ENCODE data around the gene ABCF2. TPM values are rescaled to one million over a fixed set of nuclear protein-coding genes. Genes with fewer than 3 reads are reported as not detected.

ABCF2 gene
- polyA plus RNA-seq, 1 of the 3 experiments (the other 2 are of a cell fraction): 75.4 TPM

DNA sequence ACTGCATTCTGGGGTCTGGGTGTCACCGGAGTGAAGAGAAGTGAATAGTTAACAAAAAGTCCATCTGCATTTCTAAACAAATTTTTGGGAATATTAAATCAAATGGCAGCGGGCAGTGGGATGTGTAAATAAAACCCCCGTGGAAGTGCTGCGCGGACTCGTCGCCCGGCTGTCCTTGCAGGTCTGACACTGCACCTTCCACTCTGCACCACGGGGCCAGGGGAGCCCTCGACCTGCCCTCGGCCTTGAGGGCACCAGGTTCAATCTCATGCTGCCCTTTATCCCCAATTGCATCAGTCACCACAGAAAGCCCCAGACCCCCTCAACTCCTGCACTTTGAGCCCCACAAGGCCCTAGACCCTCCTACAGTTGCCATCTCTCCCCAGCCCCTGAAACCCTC lies 27.8 kb upstream of the ABCF2 start:
- H3K9ac ChIP-seq: no peak overlapping the region
- H3K9me2 ChIP-seq: no peaks in the 10 kb centered on the region
- ChIA-PET POLR2A (interaction anchor here (1.3 kb wide), 1 partner anchor 23 kb away, joined by 3 read pairs; the partner anchor contains the start of gene CHPF2), CTCF (interaction anchor here (0.7 to 4.5 kb wide), 7 partner anchors 10 to 96 kb away, joined by 3 to 21 read pairs (median 5); no protein-coding TSS in a partner anchor)
- peaks cover 12% of the 10 kb centered on the region for H3F3A ChIP-seq (replicated peaks; ENCODE audit: insufficient read depth)
- H3K4me2 ChIP-seq: no peak overlapping the region
- no peaks in the 10 kb centered on the region for H4K20me1 ChIP-seq (ENCODE audit: insufficient read depth)
- H3K4me1 ChIP-seq (ENCODE audit: control insufficient read depth in 1 of 2, insufficient read depth in 2 of 2, low read depth in 1 of 2, low read length in 1 of 2): peaks cover 15 to 21% of the 10 kb centered on the region in 2 experiments; a peak in 3 of 4 replicates
- 91% methylated on average over 11 of the region's 11 CpGs for WGBS (ENCODE audit: low lambda C conversion rate)
- no peak for DNase-seq
- no peak overlapping the region for H3K4me3 ChIP-seq (ENCODE audit: low read depth in 2 of 2, low read length in 1 of 2)
- no peaks in the 10 kb centered on the region for H3K27me3 ChIP-seq (ENCODE audit: insufficient read depth)
- TF ChIP-seq FOXJ3 (CRISPR knock-in tag; IDR thresholded peaks at IDR 0.05) (no peak), CTCF (IDR thresholded peaks at IDR 0.05) (no peak), POLR2AphosphoS5 (IDR thresholded peaks at IDR 0.05; ENCODE audit: low read depth, low read length) (no peak), USF2 (IDR thresholded peaks at IDR 0.05; ENCODE audit: borderline replicate concordance, low read depth, low read length) (no peak), RXRA (IDR thresholded peaks at IDR 0.05; ENCODE audit: borderline replicate concordance, low read depth) (no peak), FOSL2 (IDR thresholded peaks at IDR 0.05; ENCODE audit: borderline replicate concordance, low read depth) (no peak), SIN3A (IDR thresholded peaks at IDR 0.05; ENCODE audit: borderline replicate concordance, low read depth, low read length) (no peak), EZH2phosphoT487 (IDR thresholded peaks at IDR 0.05; ENCODE audit: borderline replicate concordance, low read depth) (no peak), TEAD4 (IDR thresholded peaks at IDR 0.05; ENCODE audit: borderline replicate concordance, insufficient read depth) (no peak), FOXM1 (IDR thresholded peaks at IDR 0.05; ENCODE audit: low read depth) (no peak), GATA2 (CRISPR knock-in tag; IDR thresholded peaks at IDR 0.05) (no peak), SMC3 (IDR thresholded peaks at IDR 0.05; ENCODE audit: low read depth, low read length) (no peak)
- TF ChIP-seq, protein P1, sequence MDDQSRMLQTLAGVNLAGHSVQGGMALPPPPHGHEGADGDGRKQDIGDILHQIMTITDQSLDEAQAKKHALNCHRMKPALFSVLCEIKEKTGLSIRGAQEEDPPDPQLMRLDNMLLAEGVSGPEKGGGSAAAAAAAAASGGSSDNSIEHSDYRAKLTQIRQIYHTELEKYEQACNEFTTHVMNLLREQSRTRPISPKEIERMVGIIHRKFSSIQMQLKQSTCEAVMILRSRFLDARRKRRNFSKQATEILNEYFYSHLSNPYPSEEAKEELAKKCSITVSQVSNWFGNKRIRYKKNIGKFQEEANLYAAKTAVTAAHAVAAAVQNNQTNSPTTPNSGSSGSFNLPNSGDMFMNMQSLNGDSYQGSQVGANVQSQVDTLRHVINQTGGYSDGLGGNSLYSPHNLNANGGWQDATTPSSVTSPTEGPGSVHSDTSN (IDR thresholded peaks at IDR 0.05): no peak
- H3K27ac ChIP-seq (ENCODE audit: low read depth in 2 of 2, low read length in 1 of 2): no peak overlapping the region
- H3K9me3 ChIP-seq: no peaks in the 10 kb centered on the region
- H2AFZ ChIP-seq (ENCODE audit: low read depth): no peak overlapping the region
- no peaks in the 10 kb centered on the region for H3K36me3 ChIP-seq (replicated peaks in 1 of 2; ENCODE audit: control insufficient read depth in 1 of 2, insufficient read depth in 2 of 2, low read length in 1 of 2)
- H3K79me2 ChIP-seq (ENCODE audit: insufficient read depth): no peaks in the 10 kb centered on the region

GRCh38 chr7:151254316-151254715 lies 27.3 kb upstream of the ABCF2 start:
- H3K27ac ChIP-seq (ENCODE audit: low read depth in 2 of 2, low read length in 1 of 2): no peak overlapping the region
- H3K9ac ChIP-seq: no peak overlapping the region
- H3K4me3 ChIP-seq (ENCODE audit: low read depth in 2 of 2, low read length in 1 of 2): no peak overlapping the region
- H3K9me2 ChIP-seq: no peaks in the 10 kb centered on the region
- WGBS (ENCODE audit: low lambda C conversion rate): 73% methylated on average over 6 of the region's 7 CpGs
- TF ChIP-seq RXRA (IDR thresholded peaks at IDR 0.05; ENCODE audit: borderline replicate concordance, low read depth) (no peak), FOSL2 (IDR thresholded peaks at IDR 0.05; ENCODE audit: borderline replicate concordance, low read depth) (no peak), TAF1 (IDR thresholded peaks at IDR 0.05; ENCODE audit: borderline replicate concordance, low read depth, low read length) (no peak), NRF1 (IDR thresholded peaks at IDR 0.05; ENCODE audit: low read depth, low read length) (no peak), SIN3A (IDR thresholded peaks at IDR 0.05; ENCODE audit: borderline replicate concordance, low read depth, low read length) (no peak), USF1 (IDR thresholded peaks at IDR 0.05; ENCODE audit: borderline replicate concordance, low read depth) (no peak), FOXJ3 (CRISPR knock-in tag; IDR thresholded peaks at IDR 0.05) (no peak)
- no peaks in the 10 kb centered on the region for H3K79me2 ChIP-seq (ENCODE audit: insufficient read depth)
- ChIA-PET CTCF (interaction anchor here (0.7 to 4.5 kb wide), 5 partner anchors 10 to 61 kb away, joined by 3 to 21 read pairs (median 5); no protein-coding TSS in a partner anchor), POLR2A (no interaction called here)
- H2AFZ ChIP-seq (ENCODE audit: low read depth): no peak overlapping the region
- H3K4me1 ChIP-seq (ENCODE audit: control insufficient read depth in 1 of 2, insufficient read depth in 2 of 2, low read depth in 1 of 2, low read length in 1 of 2): peaks cover 17 to 25% of the 10 kb centered on the region in 2 experiments; a peak in 3 of 4 replicates
- H3K36me3 ChIP-seq (replicated peaks in 1 of 2; ENCODE audit: control insufficient read depth in 1 of 2, insufficient read depth in 2 of 2, low read length in 1 of 2): no peaks in the 10 kb centered on the region
- no peaks in the 10 kb centered on the region for H3K9me3 ChIP-seq
- DNase-seq: no peak
- no peaks in the 10 kb centered on the region for H4K20me1 ChIP-seq (ENCODE audit: insufficient read depth)
- H3K4me2 ChIP-seq: no peak overlapping the region
- peaks cover 12% of the 10 kb centered on the region for H3F3A ChIP-seq (replicated peaks; ENCODE audit: insufficient read depth)
- no peaks in the 10 kb centered on the region for H3K27me3 ChIP-seq (ENCODE audit: insufficient read depth)

Data from SK-N-SH (cell line).